Measurements from ENCODE around the gene PCP4.

PCP4 gene

DNA sequence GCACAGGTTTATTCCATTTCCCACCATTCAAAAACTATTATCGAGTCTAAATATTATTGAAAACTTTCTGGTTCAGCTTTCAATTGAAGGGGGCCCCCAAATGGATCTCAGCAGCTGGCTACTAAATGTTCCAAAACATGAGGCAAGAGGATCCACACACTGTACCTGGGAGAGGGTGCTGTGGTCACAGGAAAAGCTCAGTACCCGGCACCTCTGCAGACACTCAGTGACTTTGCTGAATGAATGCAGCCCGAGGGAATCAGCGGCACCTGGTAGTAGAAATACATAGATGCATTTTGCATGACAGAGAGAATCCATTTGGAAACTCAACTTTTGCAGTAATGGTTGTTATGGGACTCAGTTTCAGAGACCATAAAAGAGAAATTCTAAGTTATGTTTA, 89.3 kb downstream of the PCP4 start:
- TF ChIP-seq, protein P1, sequence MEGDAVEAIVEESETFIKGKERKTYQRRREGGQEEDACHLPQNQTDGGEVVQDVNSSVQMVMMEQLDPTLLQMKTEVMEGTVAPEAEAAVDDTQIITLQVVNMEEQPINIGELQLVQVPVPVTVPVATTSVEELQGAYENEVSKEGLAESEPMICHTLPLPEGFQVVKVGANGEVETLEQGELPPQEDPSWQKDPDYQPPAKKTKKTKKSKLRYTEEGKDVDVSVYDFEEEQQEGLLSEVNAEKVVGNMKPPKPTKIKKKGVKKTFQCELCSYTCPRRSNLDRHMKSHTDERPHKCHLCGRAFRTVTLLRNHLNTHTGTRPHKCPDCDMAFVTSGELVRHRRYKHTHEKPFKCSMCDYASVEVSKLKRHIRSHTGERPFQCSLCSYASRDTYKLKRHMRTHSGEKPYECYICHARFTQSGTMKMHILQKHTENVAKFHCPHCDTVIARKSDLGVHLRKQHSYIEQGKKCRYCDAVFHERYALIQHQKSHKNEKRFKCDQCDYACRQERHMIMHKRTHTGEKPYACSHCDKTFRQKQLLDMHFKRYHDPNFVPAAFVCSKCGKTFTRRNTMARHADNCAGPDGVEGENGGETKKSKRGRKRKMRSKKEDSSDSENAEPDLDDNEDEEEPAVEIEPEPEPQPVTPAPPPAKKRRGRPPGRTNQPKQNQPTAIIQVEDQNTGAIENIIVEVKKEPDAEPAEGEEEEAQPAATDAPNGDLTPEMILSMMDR (conservative IDR thresholded peaks at IDR 0.05), result no peak
- no peak overlapping the region; the same call in 1 of the 2 replicates for H3K27ac ChIP-seq

DNA sequence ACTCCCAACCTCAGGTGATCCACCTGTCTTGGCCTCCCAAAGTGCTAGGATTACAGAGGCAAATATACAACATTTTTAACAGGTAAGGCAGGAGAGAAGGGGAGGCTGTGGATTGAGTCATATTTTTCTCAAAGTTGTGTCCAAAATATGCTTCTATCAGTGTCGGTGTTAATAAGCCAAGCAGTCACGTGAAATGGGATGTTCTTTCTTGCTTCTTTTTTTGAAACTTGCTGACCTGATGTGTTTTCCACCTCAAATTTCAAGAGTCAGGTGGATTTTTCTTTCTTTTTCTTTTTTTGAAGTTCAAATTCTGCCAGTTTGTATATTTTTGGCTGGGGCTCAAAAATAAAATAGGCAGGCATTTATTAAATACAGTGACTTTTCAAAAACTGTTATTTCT, 91.5 kb downstream of the PCP4 start:
- H3K27ac ChIP-seq, result no peak overlapping the region
- TF ChIP-seq, protein P1 (conservative IDR thresholded peaks at IDR 0.05), result no peak

DNA sequence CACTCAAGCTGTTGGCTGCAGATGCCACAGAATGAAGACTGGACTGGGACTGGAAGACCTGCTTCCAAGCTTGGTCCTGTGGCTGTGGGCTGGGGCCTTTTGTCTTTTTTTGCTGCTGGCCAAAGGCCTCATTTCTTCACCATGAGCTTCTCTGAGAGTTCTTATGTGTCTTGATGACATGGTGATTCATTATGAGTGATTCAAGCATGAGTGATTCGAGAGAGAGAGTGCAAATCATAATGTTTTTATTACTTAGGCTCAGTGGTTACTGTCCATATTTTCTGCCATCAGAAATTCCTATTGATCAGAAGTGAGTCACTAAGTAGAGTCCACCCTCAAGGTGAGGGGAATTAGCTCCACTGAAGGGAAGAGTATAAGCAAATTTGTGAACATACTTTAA, 94.0 kb downstream of the PCP4 start:
- TF ChIP-seq, protein P1 (conservative IDR thresholded peaks at IDR 0.05), result no peak
- no peak overlapping the region for H3K27ac ChIP-seq

DNA sequence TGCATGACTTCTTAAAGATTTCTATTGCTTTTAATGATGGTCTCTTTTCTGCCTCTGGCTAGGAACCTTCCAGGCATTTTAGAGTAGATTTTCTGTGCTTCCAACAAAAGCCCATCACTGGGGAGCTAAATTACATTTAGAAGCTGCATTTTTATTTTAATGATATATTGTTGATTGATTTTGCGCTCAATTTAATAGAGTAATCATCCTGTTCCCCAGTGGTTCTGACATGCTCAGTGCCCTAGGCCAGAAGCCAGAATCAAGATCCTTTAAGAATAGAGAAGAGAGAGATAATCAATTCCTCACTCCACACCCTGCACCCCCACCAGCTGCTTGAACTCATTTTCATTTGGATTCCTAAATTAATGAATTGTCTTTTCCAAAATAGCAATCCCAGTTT, 97.8 kb downstream of the PCP4 start:
- no peak overlapping the region for H3K27ac ChIP-seq
- TF ChIP-seq, protein P1 (conservative IDR thresholded peaks at IDR 0.05), result no peak

DNA sequence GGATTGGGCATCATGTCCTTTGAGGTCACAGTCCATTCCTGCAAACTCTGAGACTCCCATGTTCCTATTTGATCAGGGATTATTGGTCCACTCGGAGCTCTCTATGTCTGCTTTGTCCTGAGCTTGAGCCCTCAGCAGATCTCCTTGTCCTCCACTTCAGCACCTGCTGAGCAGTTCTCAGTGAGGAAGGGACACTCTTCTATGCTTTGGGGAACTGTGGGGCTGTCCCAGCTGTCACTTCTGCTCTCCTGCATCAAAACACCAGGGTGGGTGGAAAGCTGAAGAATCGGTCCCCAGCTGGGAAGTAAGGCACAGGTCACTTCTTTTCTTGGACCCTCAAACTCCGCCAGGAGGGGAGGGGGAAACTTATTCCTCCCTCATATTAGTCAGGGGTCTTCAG, 99.5 kb downstream of the PCP4 start:
- H3K27ac ChIP-seq, result no peak overlapping the region
- TF ChIP-seq, protein P1 (conservative IDR thresholded peaks at IDR 0.05), result no peak

DNA sequence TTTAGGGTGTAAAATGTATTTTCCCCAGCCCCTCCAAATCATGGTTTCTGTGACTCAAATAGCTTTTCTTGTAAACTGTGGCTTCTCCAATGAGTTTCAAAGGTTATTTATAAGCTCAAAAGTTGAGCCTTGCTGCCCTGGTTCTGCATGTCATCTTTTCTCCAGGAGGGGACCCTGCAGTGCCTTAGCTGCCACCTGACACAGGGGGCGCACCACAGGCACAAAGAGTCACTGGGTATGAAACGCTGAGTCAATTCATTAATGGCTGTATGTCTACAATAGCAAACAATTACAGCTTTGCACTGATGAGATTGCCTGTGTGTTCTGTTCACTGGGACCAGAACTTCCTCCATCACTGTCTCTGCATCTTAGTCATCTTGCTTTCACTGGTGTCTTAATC, 100.8 kb downstream of the PCP4 start:
- H3K27ac ChIP-seq, result no peak overlapping the region
- TF ChIP-seq, protein P1 (conservative IDR thresholded peaks at IDR 0.05), result no peak

DNA sequence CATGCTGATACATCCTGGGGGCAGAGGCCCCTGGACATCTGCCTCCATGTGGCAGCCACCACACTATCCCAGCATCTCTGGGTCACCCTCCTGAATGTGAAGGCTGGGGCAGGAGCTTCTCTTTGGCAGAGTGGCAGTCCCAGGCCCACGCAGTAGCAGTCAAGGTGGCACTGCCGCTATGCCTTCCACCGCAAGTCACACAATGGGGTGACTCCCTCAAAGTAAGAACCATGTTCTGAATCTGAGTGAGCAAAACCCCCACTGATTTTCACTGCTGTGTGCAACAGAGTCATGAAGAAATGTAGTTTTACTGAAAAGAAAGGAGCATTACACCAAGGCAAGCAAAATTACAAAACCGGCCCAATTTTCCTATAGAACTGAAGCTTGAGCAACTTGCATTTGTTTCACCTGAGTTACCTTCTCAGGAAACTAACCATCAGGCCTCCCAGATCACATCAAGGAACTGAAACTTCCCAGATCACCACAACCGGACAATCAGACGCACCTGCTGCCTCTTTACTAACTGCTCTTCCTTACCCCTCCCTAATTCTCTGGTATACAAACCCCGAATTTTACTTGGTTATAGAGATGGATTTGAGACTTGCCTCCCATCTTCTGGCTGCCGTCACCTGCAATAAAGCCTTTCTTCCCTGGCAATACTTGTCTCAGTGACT, 102.6 kb downstream of the PCP4 start:
- no peak overlapping the region for H3K27ac ChIP-seq
- TF ChIP-seq, protein P1 (conservative IDR thresholded peaks at IDR 0.05), result no peak
